Naive thymus-derived CD4-positive, alpha-beta T cell (primary cell): ENCODE results near the gene ANKRD36C. TPM values are rescaled to one million over a fixed set of nuclear protein-coding genes. Genes with fewer than 3 reads are reported as not detected.
"Not testable (repeated sequence)": the region's sequence is repeated elsewhere in the genome, so short reads cannot be mapped to it uniquely, and the experiment has no call there.

ENCODE experiments used
- ATAC-seq: fragments of 150-1000 bp; cut with Tn5 transposase; 2 replicates; pipeline ENCODE4 v1.10.0; 2021; ENCODE audit warnings: mild to moderate bottlenecking, moderate library complexity
- CTCF ChIA-PET: fragments of 350-600 bp; sonication (Branson Sonifier 250); formaldehyde crosslinking; loops from one replicate; lab custom pipeline; 2021; ENCODE audit warnings: antibody characterized with exemption; lab: Charles Lee
- POLR2A ChIA-PET: fragments of 350-600 bp; sonication (Branson Sonifier 250); formaldehyde crosslinking; loops from one replicate; lab custom pipeline; 2021; ENCODE audit warnings: antibody characterized with exemption, inconsistent platforms; lab: Charles Lee
- DNase-seq, 9 donors: peaks; one replicate each; pipeline versions ENCODE4 v3.0.0 to v3.0.0-alpha.2; 2020 to 2022; ENCODE audit warnings: mixed read lengths in 1 of 9
- H3K27ac ChIP-seq: one replicate; pipeline ENCODE4 v1.7.0; 2013; ENCODE audit warnings: mild to moderate bottlenecking, low read depth, low read length, moderate library complexity
- H3K27me3 ChIP-seq, 2 donors: one replicate each; pipeline ENCODE4 v1.7.0; 2013; ENCODE audit warnings: low read length in 2 of 2, mild to moderate bottlenecking in 2 of 2, moderate library complexity in 2 of 2; ENCODE audit not compliant: control insufficient read depth in 2 of 2, insufficient read depth in 2 of 2
- H3K36me3 ChIP-seq, 3 experiments: 1 replicate in 2 of 3; 2 replicates in 1 of 3; pipeline ENCODE4 v1.7.0; 2013; ENCODE audit warnings: low read length in 3 of 3, mild to moderate bottlenecking in 3 of 3, moderate library complexity in 1 of 3; ENCODE audit not compliant: insufficient read depth in 3 of 3, control insufficient read depth in 2 of 3
- H3K4me1 ChIP-seq, 2 donors: one replicate each; pipeline ENCODE4 v1.7.0; 2013; ENCODE audit warnings: low read length in 2 of 2, mild to moderate bottlenecking in 2 of 2, moderate library complexity in 1 of 2; ENCODE audit not compliant: control insufficient read depth in 2 of 2, insufficient read depth in 2 of 2
- H3K4me3 ChIP-seq: 2 replicates; pipeline ENCODE4 v1.7.0; 2013; ENCODE audit warnings: mild to moderate bottlenecking, low read length
- H3K9me3 ChIP-seq, 3 experiments: 1 replicate in 2 of 3; 2 replicates in 1 of 3; pipeline ENCODE4 v1.7.0; 2013; ENCODE audit warnings: low read length in 3 of 3; ENCODE audit not compliant: control insufficient read depth in 2 of 3
- H3K27ac Mint-ChIP-seq, 9 donors: one replicate each; pipeline ENCODE4 v1.8.0; 2020 to 2022; ENCODE audit warnings: mixed read lengths in 9 of 9, mild to moderate bottlenecking in 8 of 9, moderate library complexity in 5 of 9, inconsistent platforms in 2 of 9
- H3K27me3 Mint-ChIP-seq, 5 donors: one replicate each; pipeline ENCODE4 v1.8.0; 2021 to 2022; ENCODE audit warnings: mixed read lengths in 5 of 5, mild to moderate bottlenecking in 1 of 5
- H3K36me3 Mint-ChIP-seq, 5 donors: one replicate each; pipeline ENCODE4 v1.8.0; 2020 to 2022; ENCODE audit warnings: mixed read lengths in 5 of 5, mild to moderate bottlenecking in 3 of 5, inconsistent platforms in 1 of 5
- H3K4me1 Mint-ChIP-seq, 7 donors: one replicate each; pipeline ENCODE4 v1.8.0; 2020 to 2022; ENCODE audit warnings: mixed read lengths in 7 of 7, mild to moderate bottlenecking in 3 of 7, inconsistent platforms in 1 of 7
- H3K4me3 Mint-ChIP-seq, 10 donors: one replicate each; pipeline ENCODE4 v1.8.0; 2020 to 2022; ENCODE audit warnings: mild to moderate bottlenecking in 10 of 10, mixed read lengths in 10 of 10, moderate library complexity in 6 of 10, inconsistent platforms in 2 of 10
- H3K9me3 Mint-ChIP-seq, 11 donors: one replicate each; pipeline ENCODE4 v1.8.0; 2020 to 2022; ENCODE audit warnings: mixed read lengths in 11 of 11, mild to moderate bottlenecking in 4 of 11, inconsistent platforms in 1 of 11, moderate library complexity in 1 of 11
- intact Hi-C, 2 donors: fragments of 100-400 bp; cut with micrococcal nuclease; formaldehyde crosslinking; loops; one replicate each; pipeline ENCODE4 v1.15.1; 2023
- polyA plus RNA-seq, 2 donors: library from polyadenylated mRNA; unstranded; fragments of 300-500 nt; fragmentation: Illumina TruSeq; gene quantifications; one replicate each; pipeline ENCODE4 v1.2.3, GENCODE V29; 2021
- total RNA-seq, 6 experiments: library from RNA in 5 of 6; stranded (reverse) in 5 of 6; gene quantifications; 1 replicate in 5 of 6; 2 replicates in 1 of 6; pipeline ENCODE4 v1.2.3 and lab custom pipeline; 2021 to 2026

Gene ANKRD36C
- total and polyA plus RNA-seq, 7 experiments from 2014 or later = 12.7 to 96.9 (median 74.8) TPM

GRCh38 chr2:95824218-95824617, 167.4 kb downstream of the ANKRD36C start:
- H3K27ac ChIP-seq, H3K4me1 ChIP-seq, H3K4me3 Mint-ChIP-seq, H3K27me3 Mint-ChIP-seq, H3K27ac Mint-ChIP-seq, H3K36me3 ChIP-seq, DNase-seq, H3K27me3 ChIP-seq, ATAC-seq, H3K4me1 Mint-ChIP-seq, H3K4me3 ChIP-seq, POLR2A ChIA-PET, intact Hi-C loops, CTCF ChIA-PET: not testable (repeated sequence)
- H3K9me3 Mint-ChIP-seq = peaks cover 18 to 67% (median 45%) of the 10 kb centered on the region in 11 donors
- peaks cover 0 to 34% (median 12%) of the 10 kb centered on the region in 3 experiments for H3K9me3 ChIP-seq
- peaks cover 20 to 45% (median 24%) of the 10 kb centered on the region in 5 donors for H3K36me3 Mint-ChIP-seq

GRCh38 chr2:95817521-95817920, 174.1 kb downstream of the ANKRD36C start:
- CTCF ChIA-PET, H3K4me1 Mint-ChIP-seq, H3K27me3 ChIP-seq, POLR2A ChIA-PET, ATAC-seq, H3K4me3 ChIP-seq, DNase-seq, H3K27ac Mint-ChIP-seq, H3K4me1 ChIP-seq, H3K27ac ChIP-seq, intact Hi-C loops, H3K4me3 Mint-ChIP-seq, H3K36me3 ChIP-seq, H3K27me3 Mint-ChIP-seq: not testable (repeated sequence)
- H3K9me3 ChIP-seq = peaks cover 0 to 20% (median 10%) of the 10 kb centered on the region in 3 experiments
- Mint-ChIP-seq H3K9me3 (peaks cover 16 to 69% (median 53%) of the 10 kb centered on the region in 11 donors), H3K36me3 (peaks cover 18 to 61% (median 43%) of the 10 kb centered on the region in 5 donors)

- H3K36me3 Mint-ChIP-seq = peaks cover 21 to 66% (median 55%) of the 10 kb centered on the region in 5 donors
- CTCF ChIA-PET = not testable (repeated sequence)
Observed at GRCh38 chr2:95813311-95813710, 178.3 kb downstream of the ANKRD36C start.

GRCh38 chr2:95799892-95800291, 191.7 kb downstream of the ANKRD36C start:
- peaks cover 0 to 9% (median 4%) of the 10 kb centered on the region in 3 experiments for H3K9me3 ChIP-seq
- H3K36me3 Mint-ChIP-seq = peaks cover 6 to 13% (median 7%) of the 10 kb centered on the region in 5 donors
- CTCF ChIA-PET = no interaction called here
- H3K9me3 Mint-ChIP-seq = peaks cover 0 to 44% (median 26%) of the 10 kb centered on the region in 11 donors
- H3K27ac Mint-ChIP-seq = no peak overlapping the region
- POLR2A ChIA-PET = no interaction called here
- H3K27ac ChIP-seq = no peak overlapping the region
- no peak overlapping the region for H3K4me3 ChIP-seq
- H3K4me1 ChIP-seq = no peaks in the 10 kb centered on the region
- H3K4me3 Mint-ChIP-seq = no peak overlapping the region
- H3K36me3 ChIP-seq = no peaks in the 10 kb centered on the region
- DNase-seq = no peak
- intact Hi-C loops = no loop called here
- H3K4me1 Mint-ChIP-seq = no peaks in the 10 kb centered on the region
- H3K27me3 Mint-ChIP-seq = no peaks in the 10 kb centered on the region
- H3K27me3 ChIP-seq = no peaks in the 10 kb centered on the region
- no peak for ATAC-seq

More at GRCh38 chr2:95813311-95813710, 178.3 kb downstream of the ANKRD36C start:
- intact Hi-C loops, H3K4me1 Mint-ChIP-seq, H3K4me1 ChIP-seq, POLR2A ChIA-PET, H3K9me3 ChIP-seq, H3K36me3 ChIP-seq, H3K27ac ChIP-seq, H3K4me3 ChIP-seq, ATAC-seq, H3K27ac Mint-ChIP-seq, H3K27me3 Mint-ChIP-seq, DNase-seq, H3K4me3 Mint-ChIP-seq, H3K27me3 ChIP-seq: not testable (repeated sequence)
- peaks cover 12 to 43% (median 31%) of the 10 kb centered on the region in 11 donors for H3K9me3 Mint-ChIP-seq

GRCh38 chr2:95799147-95799889, 192.3 kb downstream of the ANKRD36C start:
- H3K36me3 ChIP-seq, CTCF ChIA-PET, H3K4me3 Mint-ChIP-seq, POLR2A ChIA-PET, H3K27ac Mint-ChIP-seq, DNase-seq, H3K9me3 ChIP-seq, H3K4me1 Mint-ChIP-seq, intact Hi-C loops, H3K27me3 ChIP-seq, H3K36me3 Mint-ChIP-seq, H3K4me3 ChIP-seq, H3K4me1 ChIP-seq, ATAC-seq, H3K27ac ChIP-seq, H3K27me3 Mint-ChIP-seq: not testable (repeated sequence)
- H3K9me3 Mint-ChIP-seq = peaks cover 0 to 38% (median 21%) of the 10 kb centered on the region in 11 donors

- DNase-seq, H3K27ac Mint-ChIP-seq, CTCF ChIA-PET, H3K4me1 ChIP-seq, H3K36me3 ChIP-seq, ATAC-seq, H3K27me3 Mint-ChIP-seq, H3K27me3 ChIP-seq, H3K9me3 ChIP-seq, H3K27ac ChIP-seq, intact Hi-C loops, H3K36me3 Mint-ChIP-seq, H3K4me3 ChIP-seq, H3K4me1 Mint-ChIP-seq, H3K4me3 Mint-ChIP-seq, POLR2A ChIA-PET: not testable (repeated sequence)
- peaks cover 0 to 23% (median 12%) of the 10 kb centered on the region in 11 donors for H3K9me3 Mint-ChIP-seq
Observed at GRCh38 chr2:95796249-95797099, 195.2 kb downstream of the ANKRD36C start.
